Cardiac muscle cell (in vitro differentiated cells and primary cell): Measurements from ENCODE around the gene ADRM1. TPM values are rescaled to one million over a fixed set of nuclear protein-coding genes. Genes with fewer than 3 reads are reported as not detected.
A peak's percentile ranks its signal among the peaks of the same experiment; 100 is the strongest.

Experiments used
- DNase-seq, 2 donors: peaks; one replicate each; pipeline versions ENCODE4 v3.0.0 to v3.0.0-alpha.2; 2010 to 2017; ENCODE audit warnings: low read depth in 1 of 2, low spot score in 1 of 2
- H3K27ac ChIP-seq: fragments of 200-600 bp; sonication (generic); 2 replicates; pipeline ENCODE4 v1.5.1; 2016
- H3K27me3 ChIP-seq: fragments of 200-600 bp; sonication (generic); 2 replicates; pipeline ENCODE4 v1.6.0; 2016; ENCODE audit warnings: control low read depth
- H3K36me3 ChIP-seq: fragments of 200-600 bp; sonication (generic); 2 replicates; pipeline ENCODE4 v1.5.1; 2016; ENCODE audit warnings: control low read depth
- H3K4me1 ChIP-seq: fragments of 200-600 bp; sonication (generic); 2 replicates; pipeline ENCODE4 v1.8.1; 2017; ENCODE audit warnings: low read depth, mild to moderate bottlenecking, mixed run types
- H3K4me3 ChIP-seq: fragments of 200-600 bp; sonication (generic); 2 replicates; pipeline ENCODE4 v1.5.1; 2016; ENCODE audit warnings: mild to moderate bottlenecking
- H3K9me3 ChIP-seq: fragments of 200-600 bp; sonication (generic); 2 replicates; pipeline ENCODE4 v1.5.1; 2017; ENCODE audit warnings: low read depth, mild to moderate bottlenecking, control low read depth
- polyA plus RNA-seq: library from polyadenylated mRNA; unstranded; fragments of >200 nt; fragmentation: Nextera tagmentation; extraction: Ambion mirVana; gene quantifications from 2 replicates; pipeline ENCODE4 v1.2.1, GENCODE V29; 2016
- total RNA-seq: library from RNA; depleted of rRNA; stranded (reverse); fragments of >200 nt; gene quantifications from 2 replicates; pipeline ENCODE4 v1.2.3, GENCODE V29; 2016
- TF ChIP-seq, protein P1 (sequence below): IDR thresholded peaks from 2 replicates; pipeline ENCODE4 v1.5.1; 2012; ENCODE audit warnings: low read depth, mild to moderate bottlenecking, low read length

ADRM1 gene
- total and polyA plus RNA-seq, 2 experiments from 2014 or later, result 128 to 160 TPM

DNA sequence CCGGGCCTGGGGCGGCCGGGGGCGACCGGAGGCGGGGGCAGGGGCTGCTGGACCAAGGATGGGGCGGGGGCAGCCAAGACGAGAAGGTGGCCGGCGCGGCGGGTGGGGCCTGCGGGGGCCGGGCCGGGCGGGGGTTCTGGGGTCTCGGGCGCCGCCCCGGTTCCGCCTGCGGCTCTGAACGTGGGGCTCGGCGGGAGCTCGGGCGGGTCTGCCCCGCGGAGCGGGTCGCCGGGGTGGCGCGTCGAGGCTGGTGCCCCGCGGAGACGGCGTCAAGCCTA, 204 bp downstream of the ADRM1 start:
- Histone ChIP-seq H3K27me3 (no peaks in the 10 kb centered on the region), H3K27ac (peak overlapping the region; percentile 91), H3K4me3 (peak overlapping the region; percentile 75), H3K36me3 (peaks cover 20% of the 10 kb centered on the region), H3K4me1 (peaks cover 13% of the 10 kb centered on the region), H3K9me3 (no peaks in the 10 kb centered on the region)
- DNase-seq, result no peak
- TF ChIP-seq, protein P1, sequence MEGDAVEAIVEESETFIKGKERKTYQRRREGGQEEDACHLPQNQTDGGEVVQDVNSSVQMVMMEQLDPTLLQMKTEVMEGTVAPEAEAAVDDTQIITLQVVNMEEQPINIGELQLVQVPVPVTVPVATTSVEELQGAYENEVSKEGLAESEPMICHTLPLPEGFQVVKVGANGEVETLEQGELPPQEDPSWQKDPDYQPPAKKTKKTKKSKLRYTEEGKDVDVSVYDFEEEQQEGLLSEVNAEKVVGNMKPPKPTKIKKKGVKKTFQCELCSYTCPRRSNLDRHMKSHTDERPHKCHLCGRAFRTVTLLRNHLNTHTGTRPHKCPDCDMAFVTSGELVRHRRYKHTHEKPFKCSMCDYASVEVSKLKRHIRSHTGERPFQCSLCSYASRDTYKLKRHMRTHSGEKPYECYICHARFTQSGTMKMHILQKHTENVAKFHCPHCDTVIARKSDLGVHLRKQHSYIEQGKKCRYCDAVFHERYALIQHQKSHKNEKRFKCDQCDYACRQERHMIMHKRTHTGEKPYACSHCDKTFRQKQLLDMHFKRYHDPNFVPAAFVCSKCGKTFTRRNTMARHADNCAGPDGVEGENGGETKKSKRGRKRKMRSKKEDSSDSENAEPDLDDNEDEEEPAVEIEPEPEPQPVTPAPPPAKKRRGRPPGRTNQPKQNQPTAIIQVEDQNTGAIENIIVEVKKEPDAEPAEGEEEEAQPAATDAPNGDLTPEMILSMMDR, result no peak

DNA sequence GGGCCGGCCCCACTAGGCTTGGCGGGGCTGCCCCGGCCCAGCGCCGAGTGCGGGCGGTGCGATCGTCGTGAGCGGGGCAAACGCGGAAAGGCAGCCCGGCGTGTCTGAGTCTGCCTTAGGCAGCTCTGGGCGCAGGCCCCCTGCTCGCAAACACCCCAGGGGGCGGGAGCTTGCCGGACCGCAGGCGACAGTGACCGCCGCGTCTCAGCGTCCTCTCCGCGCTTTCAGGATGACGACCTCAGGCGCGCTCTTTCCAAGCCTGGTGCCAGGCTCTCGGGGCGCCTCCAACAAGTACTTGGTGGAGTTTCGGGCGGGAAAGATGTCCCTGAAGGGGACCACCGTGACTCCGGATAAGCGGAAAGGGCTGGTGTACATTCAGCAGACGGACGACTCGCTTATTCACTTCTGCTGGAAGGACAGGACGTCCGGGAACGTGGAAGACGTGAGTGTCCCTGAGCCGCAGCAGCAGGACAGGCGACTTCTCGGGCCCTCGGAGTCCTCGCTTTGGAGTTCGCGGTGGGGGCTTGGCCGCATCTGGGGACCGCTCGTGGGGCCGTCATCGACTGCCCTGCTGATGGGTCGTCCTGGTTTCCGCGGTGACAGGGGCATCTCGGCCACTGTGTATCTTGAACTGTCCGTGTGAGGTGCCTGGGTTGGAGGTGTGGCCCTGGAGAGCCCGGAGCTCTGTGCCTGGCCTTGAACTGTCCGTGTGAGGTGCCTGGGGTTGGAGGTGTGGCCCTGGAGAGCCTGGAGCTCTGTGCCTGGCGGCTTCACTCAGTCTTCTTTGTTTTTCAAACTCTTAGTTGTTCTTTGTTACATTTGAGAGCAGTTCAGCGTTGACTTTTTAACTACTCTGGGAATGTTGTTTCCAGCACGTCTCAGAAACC, 786 bp downstream of the ADRM1 start:
- DNase-seq, result peak in 1 of 2 donors; percentile 56
- Histone ChIP-seq H3K36me3 (peaks cover 26% of the 10 kb centered on the region), H3K4me1 (peaks cover 13% of the 10 kb centered on the region), H3K27ac (peak overlapping the region; percentile 91), H3K9me3 (no peaks in the 10 kb centered on the region), H3K4me3 (peak overlapping the region; percentile 75), H3K27me3 (no peaks in the 10 kb centered on the region)
- TF ChIP-seq, protein P1, result no peak

DNA sequence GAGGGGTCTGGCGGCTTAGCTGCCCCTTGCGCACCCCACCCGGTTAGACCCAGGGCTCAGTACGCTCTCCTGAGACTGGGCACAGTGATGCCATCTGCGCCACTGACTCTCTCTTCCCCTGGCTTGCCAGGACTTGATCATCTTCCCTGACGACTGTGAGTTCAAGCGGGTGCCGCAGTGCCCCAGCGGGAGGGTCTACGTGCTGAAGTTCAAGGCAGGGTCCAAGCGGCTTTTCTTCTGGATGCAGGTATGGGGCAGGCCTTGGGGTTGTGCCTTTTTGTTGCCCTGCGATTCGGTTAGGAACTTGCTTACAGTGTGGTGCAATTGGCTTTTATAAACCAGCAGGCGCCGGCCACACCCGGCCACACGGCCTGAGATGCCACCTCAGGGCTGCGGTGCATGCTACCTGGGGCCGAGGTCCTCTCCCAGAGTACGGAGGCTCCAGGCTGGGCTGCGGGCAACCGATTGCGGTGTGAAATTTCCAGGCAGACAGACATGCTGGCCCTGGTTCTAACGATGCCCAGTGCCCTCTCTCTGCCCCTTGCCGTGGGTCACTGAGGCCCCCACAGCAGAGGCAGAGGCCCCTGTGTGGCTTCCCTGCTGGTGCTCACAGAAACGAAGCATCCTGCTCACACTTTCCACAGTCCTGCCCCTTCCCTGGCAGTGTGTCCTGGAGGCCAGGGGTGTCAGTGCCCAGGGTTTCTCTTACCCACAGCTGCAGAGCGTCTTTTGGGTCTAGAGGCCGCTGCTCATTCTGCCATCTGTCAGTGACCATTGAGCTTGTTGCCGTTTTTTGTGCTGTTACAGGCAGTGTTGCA, 1.7 kb downstream of the ADRM1 start:
- H3K4me1 ChIP-seq, result peaks cover 13% of the 10 kb centered on the region
- no peaks in the 10 kb centered on the region for H3K9me3 ChIP-seq
- TF ChIP-seq, protein P1, result no peak
- peaks cover 33% of the 10 kb centered on the region for H3K36me3 ChIP-seq
- H3K27ac ChIP-seq, result no peak overlapping the region
- H3K4me3 ChIP-seq, result peak overlapping the region; percentile 75
- DNase-seq, result no peak
- no peaks in the 10 kb centered on the region for H3K27me3 ChIP-seq

DNA sequence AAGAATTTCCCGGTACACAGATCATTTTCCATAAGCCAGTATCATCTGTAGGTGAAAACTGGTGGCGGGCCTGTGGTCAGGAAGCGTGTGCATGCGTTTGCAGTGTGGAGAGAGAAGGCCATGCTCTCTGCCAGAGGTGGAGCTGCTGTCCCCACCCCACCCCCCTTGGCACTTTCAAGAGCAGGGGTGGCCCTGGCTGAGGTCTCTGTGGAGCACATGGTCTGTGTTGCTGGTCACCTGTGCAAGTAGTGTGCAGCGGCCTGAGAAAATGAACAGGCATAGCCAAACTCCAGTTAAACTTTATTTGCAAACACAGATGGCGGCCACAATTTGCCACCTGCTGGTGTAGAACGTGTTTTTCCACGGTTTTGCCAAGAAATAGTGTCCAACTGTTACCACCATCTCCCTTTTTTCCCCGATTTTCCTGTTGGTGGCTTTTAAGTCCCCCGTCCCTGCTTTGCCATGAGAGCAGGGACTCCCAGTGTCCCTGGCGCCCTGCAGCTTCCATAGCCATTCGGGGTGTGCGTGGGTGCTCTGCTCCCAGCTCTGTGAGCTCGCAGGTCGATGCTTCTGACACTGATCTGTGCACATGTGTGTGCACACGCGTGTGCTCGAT, 2.5 kb downstream of the ADRM1 start:
- no peak for DNase-seq
- Histone ChIP-seq H3K9me3 (no peaks in the 10 kb centered on the region), H3K27ac (no peak overlapping the region), H3K36me3 (peaks cover 36% of the 10 kb centered on the region), H3K4me1 (peaks cover 13% of the 10 kb centered on the region), H3K4me3 (no peak overlapping the region), H3K27me3 (no peaks in the 10 kb centered on the region)
- TF ChIP-seq, protein P1, result no peak

DNA sequence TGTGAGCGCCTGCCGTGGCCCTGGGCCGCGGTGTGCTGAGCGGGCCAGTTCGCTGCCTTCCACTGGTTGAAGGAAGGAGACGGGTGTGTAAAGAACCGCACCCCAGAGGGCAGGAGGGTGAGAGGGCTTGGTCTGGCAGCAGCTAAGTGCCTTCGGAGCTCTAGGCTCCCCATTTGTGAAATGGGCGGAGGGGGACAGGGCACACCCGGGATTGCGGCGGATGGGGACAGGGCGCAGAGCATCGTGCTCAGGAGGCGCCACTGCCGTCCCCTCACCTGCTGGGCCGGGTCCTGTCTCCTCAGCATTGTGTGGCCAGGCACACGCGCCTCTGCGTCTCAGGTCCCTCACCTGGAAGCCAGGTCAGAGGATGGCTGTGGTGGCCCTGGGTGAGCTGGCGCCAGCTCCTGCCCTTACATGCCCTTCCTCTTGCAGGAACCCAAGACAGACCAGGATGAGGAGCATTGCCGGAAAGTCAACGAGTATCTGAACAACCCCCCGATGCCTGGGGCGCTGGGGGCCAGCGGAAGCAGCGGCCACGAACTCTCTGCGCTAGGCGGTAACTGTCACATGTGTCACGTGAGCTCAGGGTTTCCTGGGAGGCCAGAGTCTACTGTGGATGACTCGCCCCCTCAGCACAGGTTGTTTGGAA, 3.1 kb downstream of the ADRM1 start:
- Histone ChIP-seq H3K4me1 (peaks cover 13% of the 10 kb centered on the region), H3K27ac (peak overlapping the region; percentile 17), H3K27me3 (no peaks in the 10 kb centered on the region), H3K36me3 (peaks cover 39% of the 10 kb centered on the region), H3K4me3 (no peak overlapping the region), H3K9me3 (no peaks in the 10 kb centered on the region)
- no peak for DNase-seq
- TF ChIP-seq, protein P1, result no peak
